Measurements from ENCODE around the gene SBF2.

The SBF2 gene

DNA sequence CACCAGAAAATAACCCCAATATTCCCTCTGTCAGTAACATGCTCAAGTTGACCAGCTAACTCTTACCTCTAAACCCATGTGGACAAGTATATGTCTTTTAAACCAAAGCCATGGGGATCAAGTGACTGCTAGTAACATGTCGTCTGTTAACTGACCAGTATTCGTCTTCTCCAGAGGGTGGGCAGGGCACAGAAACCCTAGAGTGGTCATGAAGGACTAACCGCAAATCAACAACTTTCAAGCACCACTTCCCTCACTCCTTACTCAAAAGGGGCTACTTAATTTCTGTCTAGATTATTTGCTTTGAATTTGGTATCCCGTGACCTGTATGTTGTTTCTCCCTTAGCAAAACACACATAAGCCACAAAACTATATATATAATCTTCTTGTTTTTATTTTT lies 336.9 kb downstream of the SBF2 start:
- H3K4me3 ChIP-seq (ENCODE audit: low read depth, low read length), result no peak overlapping the region
- in situ Hi-C loops (cut with HindIII; ENCODE audit: low sequenced_read_pairs), result no loop called here
- no peak for DNase-seq (ENCODE audit: low read depth)
- TF ChIP-seq, protein P1, sequence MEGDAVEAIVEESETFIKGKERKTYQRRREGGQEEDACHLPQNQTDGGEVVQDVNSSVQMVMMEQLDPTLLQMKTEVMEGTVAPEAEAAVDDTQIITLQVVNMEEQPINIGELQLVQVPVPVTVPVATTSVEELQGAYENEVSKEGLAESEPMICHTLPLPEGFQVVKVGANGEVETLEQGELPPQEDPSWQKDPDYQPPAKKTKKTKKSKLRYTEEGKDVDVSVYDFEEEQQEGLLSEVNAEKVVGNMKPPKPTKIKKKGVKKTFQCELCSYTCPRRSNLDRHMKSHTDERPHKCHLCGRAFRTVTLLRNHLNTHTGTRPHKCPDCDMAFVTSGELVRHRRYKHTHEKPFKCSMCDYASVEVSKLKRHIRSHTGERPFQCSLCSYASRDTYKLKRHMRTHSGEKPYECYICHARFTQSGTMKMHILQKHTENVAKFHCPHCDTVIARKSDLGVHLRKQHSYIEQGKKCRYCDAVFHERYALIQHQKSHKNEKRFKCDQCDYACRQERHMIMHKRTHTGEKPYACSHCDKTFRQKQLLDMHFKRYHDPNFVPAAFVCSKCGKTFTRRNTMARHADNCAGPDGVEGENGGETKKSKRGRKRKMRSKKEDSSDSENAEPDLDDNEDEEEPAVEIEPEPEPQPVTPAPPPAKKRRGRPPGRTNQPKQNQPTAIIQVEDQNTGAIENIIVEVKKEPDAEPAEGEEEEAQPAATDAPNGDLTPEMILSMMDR (IDR thresholded peaks at IDR 0.05; ENCODE audit: low read depth, low read length, missing control alignments), result no peak

DNA sequence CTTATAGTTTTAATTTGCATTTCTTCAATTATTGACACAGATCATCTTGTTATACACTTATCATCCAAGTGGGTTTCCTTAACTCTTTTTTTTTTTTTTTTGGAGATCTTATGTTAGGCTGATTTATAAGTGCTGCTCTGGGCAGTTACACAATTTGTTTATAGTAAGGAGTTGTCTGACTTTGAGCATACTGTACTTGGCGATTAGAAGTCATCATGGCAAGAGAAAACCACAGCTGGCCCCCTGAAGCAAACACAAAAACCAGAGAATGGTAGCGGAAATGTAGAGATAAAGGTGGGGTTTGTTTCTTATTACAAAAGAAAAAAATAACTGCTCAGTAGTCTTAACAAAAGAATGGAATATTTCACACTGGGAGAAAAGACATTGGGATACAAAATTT lies 337.5 kb downstream of the SBF2 start:
- H3K4me3 ChIP-seq (ENCODE audit: low read depth, low read length), result no peak overlapping the region
- no peak for DNase-seq (ENCODE audit: low read depth)
- TF ChIP-seq, protein P1 (IDR thresholded peaks at IDR 0.05; ENCODE audit: low read depth, low read length, missing control alignments), result no peak
- in situ Hi-C loops (cut with HindIII; ENCODE audit: low sequenced_read_pairs), result no loop called here

DNA sequence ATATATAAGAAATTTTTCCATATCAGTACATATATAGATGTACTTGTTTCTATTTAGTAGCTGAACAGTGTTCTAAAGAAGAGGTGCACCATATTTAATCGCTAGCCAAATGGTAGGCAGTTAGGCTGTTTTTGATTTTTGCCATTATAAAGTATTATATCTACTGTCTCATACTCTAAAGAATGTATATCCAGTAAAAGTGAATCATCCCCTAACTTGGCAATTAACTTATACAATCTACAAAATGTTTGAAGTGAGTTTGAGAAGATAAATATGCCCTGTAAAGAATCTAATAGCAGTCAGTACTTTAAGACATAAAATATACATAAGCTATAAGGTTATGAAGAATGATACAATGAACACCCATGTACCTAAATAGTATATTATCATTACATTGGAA lies 338.6 kb downstream of the SBF2 start:
- in situ Hi-C loops (cut with HindIII; ENCODE audit: low sequenced_read_pairs), result no loop called here
- no peak for DNase-seq (ENCODE audit: low read depth)
- TF ChIP-seq, protein P1 (IDR thresholded peaks at IDR 0.05; ENCODE audit: low read depth, low read length, missing control alignments), result no peak
- no peak overlapping the region for H3K4me3 ChIP-seq (ENCODE audit: low read depth, low read length)

DNA sequence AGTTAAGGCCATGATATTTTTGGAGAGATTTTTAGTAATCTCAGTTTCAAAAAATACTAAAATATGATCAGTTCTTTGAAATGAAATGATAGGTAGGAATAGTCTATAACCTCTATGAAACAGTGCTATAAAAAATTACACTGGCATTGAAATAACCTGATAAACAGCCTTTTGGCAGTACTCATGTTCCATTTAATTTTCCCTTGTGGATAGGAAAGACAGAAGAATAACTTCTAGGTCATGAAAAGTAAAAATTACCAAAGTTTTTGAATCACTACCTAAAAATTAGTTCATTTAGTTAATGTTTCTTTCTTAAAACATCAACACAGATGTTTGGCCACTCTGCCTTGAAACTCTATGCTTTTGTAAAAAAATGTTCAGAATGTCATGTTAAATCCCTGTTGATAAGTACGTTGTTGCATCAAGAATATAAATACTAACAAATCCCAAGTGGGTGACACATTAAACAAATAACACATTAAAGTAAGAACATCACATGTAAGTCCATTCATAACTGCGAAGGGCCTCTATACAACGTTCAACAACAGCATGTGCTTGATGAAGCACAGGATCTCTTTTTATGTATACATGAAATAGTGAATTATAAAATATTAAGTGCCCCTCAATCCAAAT lies 339.9 kb downstream of the SBF2 start:
- in situ Hi-C loops (cut with HindIII; ENCODE audit: low sequenced_read_pairs), result no loop called here
- no peak overlapping the region for H3K4me3 ChIP-seq (ENCODE audit: low read depth, low read length)
- DNase-seq (ENCODE audit: low read depth), result no peak
- TF ChIP-seq, protein P1 (IDR thresholded peaks at IDR 0.05; ENCODE audit: low read depth, low read length, missing control alignments), result no peak

DNA sequence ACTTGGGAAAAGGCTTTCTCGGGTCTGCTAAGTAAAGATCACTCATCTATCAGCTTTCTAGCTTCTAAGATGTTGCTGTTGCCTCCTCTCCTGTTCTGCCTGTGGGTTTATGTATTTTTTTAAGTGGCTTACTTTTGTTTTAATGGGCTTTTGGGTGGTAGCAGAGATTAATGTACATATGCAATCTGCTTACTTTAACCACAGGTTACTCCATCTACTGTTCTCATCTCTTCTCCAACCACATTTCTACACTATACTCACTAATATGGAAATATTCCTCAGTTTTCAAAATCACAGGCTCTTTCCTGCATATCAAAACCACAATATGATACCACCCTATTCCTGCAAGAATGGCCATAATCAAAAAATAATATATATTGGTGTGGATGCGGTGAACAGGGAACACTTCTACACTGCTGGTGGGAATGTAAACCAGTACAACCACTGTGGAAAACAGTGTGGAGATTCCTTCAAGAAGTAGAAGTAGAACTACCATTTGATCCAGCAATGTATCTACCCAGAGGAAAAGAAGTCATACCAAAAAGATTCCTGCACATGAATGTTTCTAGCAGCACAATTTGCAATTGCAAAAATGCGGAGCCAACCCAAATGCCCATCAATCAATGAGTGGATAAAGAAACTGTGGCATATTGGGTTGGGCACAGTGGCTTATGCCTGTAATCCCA lies 341.4 kb downstream of the SBF2 start:
- no peak for DNase-seq (ENCODE audit: low read depth)
- TF ChIP-seq, protein P1 (IDR thresholded peaks at IDR 0.05; ENCODE audit: low read depth, low read length, missing control alignments), result no peak
- H3K4me3 ChIP-seq (ENCODE audit: low read depth, low read length), result no peak overlapping the region
- in situ Hi-C loops (cut with HindIII; ENCODE audit: low sequenced_read_pairs), result no loop called here

DNA sequence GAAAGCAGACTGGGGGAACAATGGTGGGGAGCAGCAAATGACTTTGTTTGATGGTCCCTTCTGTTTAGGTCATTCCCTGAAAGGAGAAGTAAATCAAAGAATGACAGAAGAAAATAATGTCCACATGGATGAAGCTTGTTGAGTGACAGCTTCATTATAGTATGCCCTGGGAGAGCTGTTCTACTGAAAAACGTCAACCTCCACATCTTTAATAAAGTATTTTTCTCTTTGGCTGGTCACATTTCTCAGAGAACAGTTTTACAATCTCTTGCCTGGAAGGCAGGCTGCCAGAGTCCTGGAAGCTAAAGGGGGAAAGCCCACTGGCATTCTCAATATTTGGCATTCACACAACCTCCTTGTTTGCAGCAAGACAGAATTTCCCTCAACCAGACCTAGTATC lies 342.2 kb downstream of the SBF2 start:
- peak; percentile 19 for DNase-seq (ENCODE audit: low read depth)
- no peak overlapping the region for H3K4me3 ChIP-seq (ENCODE audit: low read depth, low read length)
- TF ChIP-seq, protein P1 (IDR thresholded peaks at IDR 0.05; ENCODE audit: low read depth, low read length, missing control alignments), result no peak
- in situ Hi-C loops (cut with HindIII; ENCODE audit: low sequenced_read_pairs), result no loop called here
